CD14-positive monocyte (primary cell): Measurements from ENCODE around the gene EPB41L4A. TPM values are rescaled to one million over a fixed set of nuclear protein-coding genes. Genes with fewer than 3 reads are reported as not detected.

ENCODE experiments used
- DNase-seq, 3 donors: peaks; one replicate each; pipeline ENCODE4 v3.0.0-alpha.2; 2011 to 2022
- H2AFZ ChIP-seq: 2 replicates; pipeline ENCODE4 v1.6.0; 2012; ENCODE audit warnings: mild to moderate bottlenecking, low read depth, low read length, inconsistent platforms; ENCODE audit not compliant: insufficient read depth, poor library complexity, severe bottlenecking
- H3K27ac ChIP-seq, 2 donors: 1 replicate in 1 of 2; 2 replicates in 1 of 2; pipeline ENCODE4 v1.5.1; 2012 to 2013; ENCODE audit warnings: low read length in 2 of 2, control low read depth in 1 of 2, inconsistent platforms in 1 of 2, low read depth in 1 of 2, mild to moderate bottlenecking in 1 of 2
- H3K27me3 ChIP-seq, 2 donors: one replicate each; pipeline versions ENCODE4 v1.6.0 to v1.6.1; 2011 to 2013; ENCODE audit warnings: low read length in 2 of 2; ENCODE audit not compliant: control insufficient read depth in 2 of 2, insufficient read depth in 2 of 2
- H3K36me3 ChIP-seq, 2 donors: replicated peaks in 1 of 2; 1 replicate in 1 of 2; 2 replicates in 1 of 2; pipeline versions ENCODE4 v1.5.1 to v1.6.1; 2012 to 2013; ENCODE audit warnings: low read length in 2 of 2, control low read depth in 1 of 2, inconsistent platforms in 1 of 2, mild to moderate bottlenecking in 1 of 2; ENCODE audit not compliant: insufficient read depth in 2 of 2, control insufficient read depth in 1 of 2
- H3K4me1 ChIP-seq, 2 donors: 1 replicate in 1 of 2; 2 replicates in 1 of 2; pipeline versions ENCODE4 v1.5.1 to v1.6.1; 2012 to 2013; ENCODE audit warnings: low read length in 2 of 2, control low read depth in 1 of 2, inconsistent platforms in 1 of 2, mild to moderate bottlenecking in 1 of 2, moderate library complexity in 1 of 2; ENCODE audit not compliant: insufficient read depth in 2 of 2, control insufficient read depth in 1 of 2
- H3K4me2 ChIP-seq: replicated peaks from 2 replicates; pipeline ENCODE3; 2012; ENCODE audit warnings: low read length, moderate library complexity, mild to moderate bottlenecking; ENCODE audit not compliant: poor library complexity, severe bottlenecking; ENCODE audit errors: extremely low read depth
- H3K4me3 ChIP-seq, 3 experiments: fragments of 200-600 bp in 1 of 3; sonication (generic) in 1 of 3; replicated peaks in 1 of 3; 1 replicate in 2 of 3; 2 replicates in 1 of 3; pipeline ENCODE4 v1.5.1; 2011 to 2013; ENCODE audit warnings: low read length in 3 of 3, mild to moderate bottlenecking in 3 of 3, control low read depth in 2 of 3, low read depth in 2 of 3, inconsistent platforms in 1 of 3, moderate library complexity in 1 of 3
- H3K79me2 ChIP-seq: 2 replicates; pipeline ENCODE4 v1.6.0; 2012; ENCODE audit warnings: mild to moderate bottlenecking, control low read depth, inconsistent platforms, low read length, moderate library complexity; ENCODE audit not compliant: insufficient read depth
- H3K9ac ChIP-seq: 2 replicates; pipeline ENCODE4 v1.6.0; 2017; ENCODE audit warnings: low read length, mild to moderate bottlenecking; ENCODE audit not compliant: insufficient read depth, poor library complexity, severe bottlenecking
- H3K9me3 ChIP-seq, 2 donors: replicated peaks in 1 of 2; 1 replicate in 1 of 2; 2 replicates in 1 of 2; pipeline versions ENCODE4 v1.5.1 to v1.6.1; 2012 to 2013; ENCODE audit warnings: low read length in 2 of 2, control low read depth in 1 of 2; ENCODE audit not compliant: control insufficient read depth in 1 of 2, insufficient read depth in 1 of 2
- H4K20me1 ChIP-seq: 2 replicates; pipeline ENCODE4 v1.6.0; 2012; ENCODE audit warnings: mild to moderate bottlenecking, low read length, control low read depth, moderate library complexity; ENCODE audit not compliant: insufficient read depth
- H3K27ac Mint-ChIP-seq, 7 donors: one replicate each; pipeline ENCODE4 v1.8.0; 2020; ENCODE audit warnings: mild to moderate bottlenecking in 7 of 7, mixed read lengths in 7 of 7, moderate library complexity in 6 of 7, inconsistent platforms in 2 of 7
- H3K27me3 Mint-ChIP-seq, 3 donors: one replicate each; pipeline ENCODE4 v1.8.0; 2021 to 2022; ENCODE audit warnings: low read depth in 3 of 3, mild to moderate bottlenecking in 3 of 3, mixed read lengths in 3 of 3, moderate library complexity in 3 of 3, inconsistent platforms in 1 of 3
- H3K36me3 Mint-ChIP-seq, 2 donors: one replicate each; pipeline ENCODE4 v1.8.0; 2020; ENCODE audit warnings: mixed read lengths in 2 of 2, inconsistent platforms in 1 of 2, mild to moderate bottlenecking in 1 of 2
- H3K4me1 Mint-ChIP-seq: one replicate; pipeline ENCODE4 v1.8.0; 2020; ENCODE audit warnings: mild to moderate bottlenecking, mixed read lengths
- H3K4me3 Mint-ChIP-seq, 2 donors: one replicate each; pipeline ENCODE4 v1.8.0; 2020; ENCODE audit warnings: mild to moderate bottlenecking in 2 of 2, mixed read lengths in 2 of 2, moderate library complexity in 1 of 2
- H3K9me3 Mint-ChIP-seq, 7 donors: one replicate each; pipeline ENCODE4 v1.8.0; 2020 to 2022; ENCODE audit warnings: mixed read lengths in 7 of 7, mild to moderate bottlenecking in 6 of 7, moderate library complexity in 6 of 7, inconsistent platforms in 2 of 7
- CTCF ChIP-seq: fragments of 200-600 bp; IDR thresholded peaks from one replicate; pipeline ENCODE4 v1.8.0; 2022; ENCODE audit warnings: antibody characterized with exemption, mild to moderate bottlenecking
- WGBS: methylation state at CpG from one replicate; pipeline ENCODE4 v1.1.5; 2013; ENCODE audit warnings: missing lambda C conversion rate; ENCODE audit not compliant: insufficient coverage; 5-methylcytosine and 5-hydroxymethylcytosine counted together
- intact Hi-C, 2 donors: fragments of 100-400 bp; cut with micrococcal nuclease; formaldehyde crosslinking; loops; one replicate each; pipeline versions ENCODE4 v1.15.0 to v1.15.1; 2023
- polyA plus RNA-seq, 3 donors: library from polyadenylated mRNA; depleted of rRNA in 1 of 3; unstranded in 2 of 3; stranded (reverse) in 1 of 3; fragments of 300-500 nt in 2 of 3; fragments of >200 nt in 1 of 3; fragmentation: Illumina TruSeq in 2 of 3; gene quantifications; 1 replicate in 2 of 3; 2 replicates in 1 of 3; pipeline ENCODE4 v1.2.3, GENCODE V29; 2012 to 2021

The EPB41L4A gene
- polyA plus RNA-seq, 3 donors: 0.01 to 0.05 TPM; not detected in 1

- intact Hi-C loops: loop anchor here in 1 of 2 donors (10.0 kb wide), 1 partner anchor 237 kb away; no protein-coding TSS in a partner anchor
- peaks cover 0 to 3% (median 0%) of the 10 kb centered on the region in 7 donors for H3K9me3 Mint-ChIP-seq
- H3K4me1 Mint-ChIP-seq: no peaks in the 10 kb centered on the region
- no peak overlapping the region for H3K4me3 Mint-ChIP-seq
- H2AFZ ChIP-seq: no peak overlapping the region
- DNase-seq: no peak
- H3K4me1 ChIP-seq: no peaks in the 10 kb centered on the region
- H3K36me3 Mint-ChIP-seq: no peaks in the 10 kb centered on the region
- no peak overlapping the region for H3K27ac ChIP-seq
- H3K27me3 ChIP-seq: peaks cover 15 to 27% of the 10 kb centered on the region in 2 donors
- no peak for TF ChIP-seq CTCF
- H3K36me3 ChIP-seq: no peaks in the 10 kb centered on the region
- H3K27ac Mint-ChIP-seq: no peak overlapping the region
- H3K4me2 ChIP-seq: no peak overlapping the region
- H3K9me3 ChIP-seq: no peaks in the 10 kb centered on the region
- H3K27me3 Mint-ChIP-seq: peaks cover 11 to 33% (median 13%) of the 10 kb centered on the region in 3 donors
- no peak overlapping the region for H3K9ac ChIP-seq
- 47% methylated on average over 7 of the region's 7 CpGs for WGBS
- no peaks in the 10 kb centered on the region for H3K79me2 ChIP-seq
- no peaks in the 10 kb centered on the region for H4K20me1 ChIP-seq
- H3K4me3 ChIP-seq: no peak overlapping the region
Measured at GRCh38 chr5:112411903-112412302, 7.2 kb downstream of the EPB41L4A start.

- no peak overlapping the region for H3K27ac ChIP-seq
- H3K4me3 ChIP-seq: no peak overlapping the region
- no peak overlapping the region for H3K4me2 ChIP-seq
- H2AFZ ChIP-seq: no peak overlapping the region
- no peak for DNase-seq
- intact Hi-C loops: no loop called here
- Mint-ChIP-seq H3K27ac (no peak overlapping the region), H3K36me3 (no peaks in the 10 kb centered on the region), H3K4me3 (no peak overlapping the region), H3K4me1 (no peaks in the 10 kb centered on the region), H3K27me3 (peaks cover 6 to 21% (median 6%) of the 10 kb centered on the region in 3 donors), H3K9me3 (peaks cover 0 to 3% (median 0%) of the 10 kb centered on the region in 7 donors)
- no peak for TF ChIP-seq CTCF
- no peaks in the 10 kb centered on the region for H3K4me1 ChIP-seq
- WGBS: 80% methylated on average over 1 of the region's 2 CpGs
- no peaks in the 10 kb centered on the region for H3K9me3 ChIP-seq
- H3K79me2 ChIP-seq: no peaks in the 10 kb centered on the region
- peaks cover 0 to 2% of the 10 kb centered on the region in 2 donors for H3K27me3 ChIP-seq
- no peaks in the 10 kb centered on the region for H4K20me1 ChIP-seq
- no peak overlapping the region for H3K9ac ChIP-seq
- no peaks in the 10 kb centered on the region for H3K36me3 ChIP-seq
Measured at GRCh38 chr5:112407666-112408065, 11.4 kb downstream of the EPB41L4A start.
